Measurements from ENCODE around the gene SKA2. TPM values are rescaled to one million over a fixed set of nuclear protein-coding genes. Genes with fewer than 3 reads are reported as not detected.
A peak's percentile ranks its signal among the peaks of the same experiment; 100 is the strongest.

The SKA2 gene
- total RNA-seq, 1 experiment from 2014 or later: 44.1 TPM

- no peaks in the 10 kb centered on the region for H3K4me1 Mint-ChIP-seq (ENCODE audit: low read depth, unreplicated experiment)
- CTCF ChIA-PET: interaction anchor here (0.5 to 1.7 kb wide), 3 partner anchors 48 to 532 kb away, joined by 3 to 8 read pairs (median 6); partner anchors contain the start of genes PRR11 and SKA2
- intact Hi-C loops (cut with micrococcal nuclease; ENCODE audit: unreplicated experiment): loop anchor here (10.0 kb wide), 1 partner anchor 48 kb away; the partner anchor contains the start of genes PRR11 and SKA2
- H3K27ac Mint-ChIP-seq (ENCODE audit: unreplicated experiment): peak overlapping the region; percentile 81
- H3K9me3 Mint-ChIP-seq (ENCODE audit: low read depth, unreplicated experiment): no peaks in the 10 kb centered on the region
- TF ChIP-seq CTCF (IDR thresholded peaks at IDR 0.05; ENCODE audit: unreplicated experiment): no peak
- peak overlapping the region; percentile 99 for H3K4me3 Mint-ChIP-seq (ENCODE audit: low read depth, unreplicated experiment)
- H3K36me3 Mint-ChIP-seq (ENCODE audit: insufficient read depth, unreplicated experiment): peaks cover 26% of the 10 kb centered on the region
- H3K27me3 Mint-ChIP-seq (ENCODE audit: unreplicated experiment): no peaks in the 10 kb centered on the region
- TSS peak; percentile 93 for BruUV-seq (replicated peaks)
- no peak for DNase-seq
Measured at GRCh38 chr17:59107306-59107670, 47.7 kb downstream of the SKA2 start.

GRCh38 chr17:59106463-59107305 is 48.3 kb downstream of the SKA2 start, which contains the start of gene TRIM37:
Gene TRIM37 (minus strand): TSS chr17:59106880. CDS start chr17:59106461, 419 bp downstream.
- no peak for TF ChIP-seq CTCF (IDR thresholded peaks at IDR 0.05; ENCODE audit: unreplicated experiment)
- Mint-ChIP-seq H3K27ac (ENCODE audit: unreplicated experiment) (peak within 1 kb of the TSS; percentile 81), H3K27me3 (ENCODE audit: unreplicated experiment) (no peaks in the 10 kb centered on the region), H3K4me3 (ENCODE audit: low read depth, unreplicated experiment) (peak within 1 kb of the TSS; percentile 99), H3K9me3 (ENCODE audit: low read depth, unreplicated experiment) (no peaks in the 10 kb centered on the region), H3K4me1 (ENCODE audit: low read depth, unreplicated experiment) (no peaks in the 10 kb centered on the region), H3K36me3 (ENCODE audit: insufficient read depth, unreplicated experiment) (peaks cover 20% of the 10 kb centered on the region)
- DNase-seq: peak; percentile 96
- BruUV-seq (replicated peaks): no TSS peak
- CTCF ChIA-PET: interaction anchor here (0.5 to 1.7 kb wide), 3 partner anchors 48 to 531 kb away, joined by 3 to 8 read pairs (median 6); partner anchors contain the start of genes PRR11 and SKA2
- intact Hi-C loops (cut with micrococcal nuclease; ENCODE audit: unreplicated experiment): loop anchor here (10.0 kb wide), 1 partner anchor 48 kb away; the partner anchor contains the start of genes PRR11 and SKA2

GRCh38 chr17:59105852-59106462 is 49.0 kb downstream of the SKA2 start:
- no TSS peak for BruUV-seq (replicated peaks)
- Mint-ChIP-seq H3K4me1 (ENCODE audit: low read depth, unreplicated experiment) (no peaks in the 10 kb centered on the region), H3K27ac (ENCODE audit: unreplicated experiment) (peak overlapping the region; percentile 81), H3K9me3 (ENCODE audit: low read depth, unreplicated experiment) (no peaks in the 10 kb centered on the region), H3K27me3 (ENCODE audit: unreplicated experiment) (no peaks in the 10 kb centered on the region), H3K36me3 (ENCODE audit: insufficient read depth, unreplicated experiment) (peaks cover 20% of the 10 kb centered on the region), H3K4me3 (ENCODE audit: low read depth, unreplicated experiment) (peak overlapping the region; percentile 99)
- intact Hi-C loops (cut with micrococcal nuclease; ENCODE audit: unreplicated experiment): loop anchor here (10.0 kb wide), 1 partner anchor 49 kb away; the partner anchor contains the start of genes PRR11 and SKA2
- peak; percentile 45 for DNase-seq
- TF ChIP-seq CTCF (IDR thresholded peaks at IDR 0.05; ENCODE audit: unreplicated experiment): no peak
- CTCF ChIA-PET: interaction anchor here (1.7 kb wide), 1 partner anchor 49 kb away, joined by 6 read pairs; the partner anchor contains the start of genes PRR11 and SKA2

- Mint-ChIP-seq H3K9me3 (ENCODE audit: low read depth, unreplicated experiment) (no peaks in the 10 kb centered on the region), H3K36me3 (ENCODE audit: insufficient read depth, unreplicated experiment) (peaks cover 7% of the 10 kb centered on the region), H3K27ac (ENCODE audit: unreplicated experiment) (no peak overlapping the region), H3K27me3 (ENCODE audit: unreplicated experiment) (no peaks in the 10 kb centered on the region), H3K4me1 (ENCODE audit: low read depth, unreplicated experiment) (no peaks in the 10 kb centered on the region), H3K4me3 (ENCODE audit: low read depth, unreplicated experiment) (no peak overlapping the region)
- no peak for DNase-seq
- BruUV-seq (replicated peaks): no TSS peak
- intact Hi-C loops (cut with micrococcal nuclease; ENCODE audit: unreplicated experiment): loop anchor here (10.0 kb wide), 1 partner anchor 54 kb away; the partner anchor contains the start of genes PRR11 and SKA2
- no peak for TF ChIP-seq CTCF (IDR thresholded peaks at IDR 0.05; ENCODE audit: unreplicated experiment)
- CTCF ChIA-PET: no interaction called here
Measured at GRCh38 chr17:59101178-59101577, 53.8 kb downstream of the SKA2 start.

Measured in Calu3 (cell line).